H9 (cell line): ENCODE results near the gene FHOD3. TPM values are rescaled to one million over a fixed set of nuclear protein-coding genes. Genes with fewer than 3 reads are reported as not detected.

Experiments
- DNase-seq: peaks from one replicate; pipeline ENCODE4 v3.0.0-alpha.2; 2017
- H2AFZ ChIP-seq: one replicate; pipeline ENCODE4 v1.6.1; 2013; ENCODE audit warnings: mild to moderate bottlenecking, low read length, control low read depth, moderate library complexity
- H2AK5ac ChIP-seq: 2 replicates; pipeline ENCODE4 v1.6.1; 2013; ENCODE audit warnings: low read length, control low read depth, mixed read lengths; ENCODE audit not compliant: insufficient read length
- H2BK120ac ChIP-seq: one replicate; pipeline ENCODE4 v1.6.1; 2013; ENCODE audit warnings: low read depth, mild to moderate bottlenecking, low read length, control low read depth, inconsistent platforms; ENCODE audit not compliant: poor library complexity, severe bottlenecking
- H2BK12ac ChIP-seq: 2 replicates; pipeline ENCODE4 v1.6.1; 2013; ENCODE audit warnings: low read length, control low read depth, mixed read lengths, low read depth; ENCODE audit not compliant: insufficient read length
- H2BK15ac ChIP-seq: 2 replicates; pipeline ENCODE4 v1.6.1; 2013; ENCODE audit warnings: low read depth, low read length, control low read depth
- H2BK20ac ChIP-seq: one replicate; pipeline ENCODE4 v1.6.1; 2013; ENCODE audit warnings: low read depth, mild to moderate bottlenecking, low read length, control low read depth, inconsistent platforms; ENCODE audit not compliant: poor library complexity, severe bottlenecking
- H2BK5ac ChIP-seq: 2 replicates; pipeline ENCODE4 v1.6.1; 2013; ENCODE audit warnings: low read length, control low read depth, mixed read lengths; ENCODE audit not compliant: insufficient read length
- H3K14ac ChIP-seq: 2 replicates; pipeline ENCODE4 v1.6.1; 2013; ENCODE audit warnings: low read length, control low read depth; ENCODE audit not compliant: insufficient read depth
- H3K18ac ChIP-seq: 2 replicates; pipeline ENCODE4 v1.6.1; 2013; ENCODE audit warnings: low read depth, mild to moderate bottlenecking, mixed read lengths, low read length, control low read depth; ENCODE audit not compliant: insufficient read length
- H3K23ac ChIP-seq: 2 replicates; pipeline ENCODE4 v1.6.1; 2013; ENCODE audit warnings: low read length, control low read depth, mixed read lengths, low read depth; ENCODE audit not compliant: insufficient read length
- H3K23me2 ChIP-seq: 2 replicates; pipeline ENCODE4 v1.6.1; 2013; ENCODE audit warnings: low read depth, mild to moderate bottlenecking, mixed read lengths, low read length, control low read depth; ENCODE audit not compliant: insufficient read length, poor library complexity, severe bottlenecking
- H3K27ac ChIP-seq: 2 replicates; pipeline ENCODE4 v1.5.1; 2013; ENCODE audit warnings: low read length, control low read depth, mixed read lengths, low read depth; ENCODE audit not compliant: insufficient read length
- H3K27me3 ChIP-seq: 2 replicates; pipeline ENCODE4 v1.6.1; 2013; ENCODE audit warnings: low read length, control low read depth, inconsistent platforms; ENCODE audit not compliant: insufficient read depth
- H3K4ac ChIP-seq: 2 replicates; pipeline ENCODE4 v1.6.1; 2013; ENCODE audit warnings: low read depth, mild to moderate bottlenecking, control low read depth, inconsistent platforms, low read length, moderate library complexity
- H3K4me1 ChIP-seq: 2 replicates; pipeline ENCODE4 v1.6.1; 2013; ENCODE audit warnings: low read length, control low read depth, inconsistent platforms; ENCODE audit not compliant: insufficient read depth
- H3K4me2 ChIP-seq: 2 replicates; pipeline ENCODE4 v1.6.1; 2013; ENCODE audit warnings: low read length, control low read depth, mixed read lengths; ENCODE audit not compliant: insufficient read length, insufficient read depth
- H3K56ac ChIP-seq: 2 replicates; pipeline ENCODE4 v1.6.1; 2013; ENCODE audit warnings: low read depth, mild to moderate bottlenecking, mixed read lengths, low read length, control low read depth; ENCODE audit not compliant: insufficient read length
- H3K79me1 ChIP-seq: 2 replicates; pipeline ENCODE4 v1.6.1; 2013; ENCODE audit warnings: low read depth, mild to moderate bottlenecking, moderate library complexity, low read length, control low read depth, inconsistent platforms; ENCODE audit not compliant: insufficient read depth, poor library complexity, severe bottlenecking
- H3K79me2 ChIP-seq: 2 replicates; pipeline ENCODE4 v1.6.1; 2013; ENCODE audit warnings: low read length, control low read depth, inconsistent platforms; ENCODE audit not compliant: insufficient read depth
- H3K9ac ChIP-seq: 2 replicates; pipeline ENCODE4 v1.6.1; 2013; ENCODE audit warnings: low read length, control low read depth, mixed read lengths; ENCODE audit not compliant: insufficient read length; ENCODE audit errors: extremely low read depth
- H3K9me3 ChIP-seq: one replicate; pipeline ENCODE4 v1.6.1; 2013; ENCODE audit warnings: low read depth, low read length, inconsistent platforms; ENCODE audit not compliant: control insufficient read depth
- H3T11ph ChIP-seq: one replicate; pipeline ENCODE4 v1.6.1; 2013; ENCODE audit warnings: mild to moderate bottlenecking, low read length, control low read depth, inconsistent platforms
- H4K20me1 ChIP-seq: one replicate; pipeline ENCODE4 v1.6.1; 2013; ENCODE audit not compliant: control insufficient read depth, insufficient read length, insufficient read depth
- H4K5ac ChIP-seq: 2 replicates; pipeline ENCODE4 v1.6.1; 2013; ENCODE audit warnings: low read depth, mild to moderate bottlenecking, mixed read lengths, low read length, control low read depth; ENCODE audit not compliant: insufficient read length
- H4K8ac ChIP-seq: replicated peaks from 2 replicates; pipeline ENCODE4 v1.6.1; 2013; ENCODE audit warnings: low read length, control low read depth, mixed read lengths, low read depth; ENCODE audit not compliant: insufficient read length
- H4K91ac ChIP-seq: 2 replicates; pipeline ENCODE4 v1.6.1; 2013; ENCODE audit warnings: low read depth, mild to moderate bottlenecking, moderate library complexity, mixed read lengths, low read length, control low read depth; ENCODE audit not compliant: insufficient read length
- H3K27ac Mint-ChIP-seq, 3 experiments: 2 replicates in 2 of 3; 3 replicates in 1 of 3; pipeline ENCODE4 v1.8.0; 2020 to 2021; ENCODE audit warnings: mixed read lengths in 3 of 3, mild to moderate bottlenecking in 1 of 3, moderate library complexity in 1 of 3
- H3K27me3 Mint-ChIP-seq: 2 replicates; pipeline ENCODE4 v1.8.0; 2021; ENCODE audit warnings: low read depth, mild to moderate bottlenecking, moderate library complexity, mixed read lengths
- H3K36me3 Mint-ChIP-seq, 3 experiments: 2 replicates in 2 of 3; 3 replicates in 1 of 3; pipeline ENCODE4 v1.8.0; 2020 to 2021; ENCODE audit warnings: low read depth in 3 of 3, mixed read lengths in 3 of 3; ENCODE audit not compliant: insufficient read depth in 1 of 3
- H3K4me1 Mint-ChIP-seq, 2 experiments: 2 replicates each; pipeline ENCODE4 v1.8.0; 2020; ENCODE audit warnings: mixed read lengths in 2 of 2
- H3K4me3 Mint-ChIP-seq, 2 experiments: 2 replicates in 1 of 2; 3 replicates in 1 of 2; pipeline ENCODE4 v1.8.0; 2020 to 2021; ENCODE audit warnings: mild to moderate bottlenecking in 2 of 2, mixed read lengths in 2 of 2, moderate library complexity in 1 of 2
- H3K9me3 Mint-ChIP-seq, 2 experiments: 2 replicates in 1 of 2; 3 replicates in 1 of 2; pipeline ENCODE4 v1.8.0; 2020; ENCODE audit warnings: mild to moderate bottlenecking in 2 of 2, mixed read lengths in 2 of 2, moderate library complexity in 1 of 2
- CTCF ChIP-seq: fragments of 200-600 bp; sonication (generic); conservative IDR thresholded peaks from 3 replicates; pipeline ENCODE4 v1.8.0; 2021; ENCODE audit warnings: antibody characterized with exemption, mild to moderate bottlenecking
- WGBS: extraction: QIAGEN DNeasy Blood & Tissue Kit; methylation state at CpG from one replicate; pipeline ENCODE4 v1.1.7; 2013; ENCODE audit warnings: missing lambda C conversion rate, low lambda C conversion rate, mixed read lengths; ENCODE audit not compliant: insufficient read length; ENCODE audit errors: extremely low coverage; 5-methylcytosine and 5-hydroxymethylcytosine counted together
- total RNA-seq: library from RNA; stranded (reverse); gene quantifications from 2 replicates; pipeline ENCODE4 v1.2.1, GENCODE V29; 2021

The FHOD3 gene
- total RNA-seq, 1 experiment from 2014 or later, result 8.0 TPM

DNA sequence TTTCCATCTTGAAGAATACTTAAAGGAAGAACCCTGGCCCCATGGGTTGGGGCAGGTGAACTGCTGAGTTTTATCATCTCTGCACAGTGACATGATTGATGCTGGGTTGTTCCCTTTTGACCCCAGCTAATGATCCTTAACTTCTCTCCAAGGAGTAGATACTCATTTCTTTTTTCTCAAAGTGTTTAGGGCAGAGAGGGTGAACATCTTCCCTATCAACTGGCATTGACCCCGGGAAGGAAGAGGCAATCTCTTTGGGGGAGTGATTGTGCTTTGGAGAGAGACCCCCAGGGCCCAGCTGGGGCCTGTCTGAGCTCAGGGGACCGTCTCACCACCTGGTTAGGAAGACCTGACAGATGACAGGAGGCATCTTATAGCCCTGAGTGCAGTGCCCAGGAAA, 190.6 kb downstream of the FHOD3 start:
- H3K4me3 Mint-ChIP-seq, result no peak overlapping the region
- Histone ChIP-seq H3K4me2 (no peak overlapping the region), H3K79me1 (no peaks in the 10 kb centered on the region), H3K23ac (no peak overlapping the region), H2BK20ac (no peak overlapping the region), H2AK5ac (no peak overlapping the region), H2BK15ac (no peak overlapping the region), H3K9me3 (no peaks in the 10 kb centered on the region), H4K20me1 (no peaks in the 10 kb centered on the region), H3K27me3 (no peaks in the 10 kb centered on the region), H2AFZ (no peak overlapping the region), H2BK5ac (no peak overlapping the region), H3T11ph (no peak overlapping the region), H4K8ac (no peak overlapping the region), H3K4me1 (peaks cover under 1% of the 10 kb centered on the region; the same call in 1 of the 2 replicates), H3K4ac (no peak overlapping the region), H3K27ac (no peak overlapping the region), H3K14ac (no peak overlapping the region), H3K79me2 (no peaks in the 10 kb centered on the region), H2BK120ac (no peak overlapping the region), H3K9ac (no peak overlapping the region), H4K91ac (no peak overlapping the region), H3K18ac (no peak overlapping the region), H4K5ac (no peak overlapping the region), H2BK12ac (no peak overlapping the region), H3K23me2 (no peaks in the 10 kb centered on the region), H3K56ac (no peak overlapping the region)
- no CpG with 5 or more reads among the region's 2 CpGs for WGBS
- no peak overlapping the region for H3K27ac Mint-ChIP-seq
- peaks cover 0 to 6% (median 4%) of the 10 kb centered on the region in 3 experiments; a peak in 3 of 7 replicates for H3K36me3 Mint-ChIP-seq
- H3K9me3 Mint-ChIP-seq, result no peaks in the 10 kb centered on the region; a peak in 1 of 5 replicates
- H3K4me1 Mint-ChIP-seq, result peaks cover 21 to 27% of the 10 kb centered on the region in 2 experiments
- no peaks in the 10 kb centered on the region for H3K27me3 Mint-ChIP-seq
- TF ChIP-seq CTCF, result no peak
- no peak for DNase-seq
